Activated naive CD4-positive, alpha-beta T cell treated with anti-CD3 and anti-CD28 coated beads, Interleukin-2, amount 50 U/mL, for 24 hours (primary cell): ENCODE results near the gene MAN1B1.

Source experiments
- H3K27ac Mint-ChIP-seq: one replicate; pipeline ENCODE4 v1.8.0; 2021; ENCODE audit warnings: mild to moderate bottlenecking, mixed read lengths
- H3K27me3 Mint-ChIP-seq: one replicate; pipeline ENCODE4 v1.8.0; 2021; ENCODE audit warnings: mixed read lengths
- H3K36me3 Mint-ChIP-seq: one replicate; pipeline ENCODE4 v1.8.0; 2021; ENCODE audit warnings: mixed read lengths
- H3K4me1 Mint-ChIP-seq: one replicate; pipeline ENCODE4 v1.8.0; 2021; ENCODE audit warnings: mixed read lengths
- H3K4me3 Mint-ChIP-seq: one replicate; pipeline ENCODE4 v1.8.0; 2021; ENCODE audit warnings: mild to moderate bottlenecking, mixed read lengths
- H3K9me3 Mint-ChIP-seq: one replicate; pipeline ENCODE4 v1.8.0; 2021; ENCODE audit warnings: mixed read lengths

MAN1B1 gene

DNA sequence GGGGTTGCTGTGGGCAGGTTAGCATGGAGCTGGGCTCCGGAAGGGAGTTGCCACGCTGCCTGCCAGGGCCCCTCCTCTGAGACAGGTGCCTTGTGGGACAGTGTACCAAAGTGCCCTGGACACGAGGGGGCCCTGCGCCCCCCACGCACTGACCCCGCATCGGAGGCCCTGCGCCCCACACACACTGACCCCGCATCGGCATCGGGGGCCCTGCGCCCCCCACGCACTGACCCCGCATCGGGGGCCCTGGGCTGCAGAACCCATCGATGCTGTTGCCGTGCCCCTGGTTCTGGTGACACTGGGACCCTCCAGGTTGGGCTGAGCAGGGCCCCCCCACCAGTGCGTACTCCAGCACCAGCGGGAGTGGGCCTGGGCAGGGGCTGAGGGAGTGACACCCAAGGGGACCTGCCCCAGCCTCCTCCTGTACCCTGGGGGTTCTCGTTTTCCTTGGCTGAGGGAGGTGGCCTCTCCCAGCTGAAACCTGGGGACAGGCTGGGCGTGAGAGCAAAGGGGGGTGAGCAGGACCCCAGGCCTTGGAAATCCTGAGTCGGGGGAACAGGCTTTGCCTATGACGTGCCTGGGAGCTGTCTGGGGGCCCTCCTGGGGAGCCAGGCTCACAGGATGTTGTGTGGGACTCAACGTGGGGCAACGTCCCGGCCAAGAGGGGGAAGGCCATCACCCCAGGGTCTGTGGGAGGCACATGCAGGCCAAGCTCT, 23.3 kb upstream of the MAN1B1 start:
- Mint-ChIP-seq H3K4me3 (no peak overlapping the region), H3K4me1 (peaks cover 8% of the 10 kb centered on the region), H3K9me3 (no peaks in the 10 kb centered on the region), H3K27ac (no peak overlapping the region), H3K36me3 (no peaks in the 10 kb centered on the region), H3K27me3 (peaks cover 2% of the 10 kb centered on the region)

DNA sequence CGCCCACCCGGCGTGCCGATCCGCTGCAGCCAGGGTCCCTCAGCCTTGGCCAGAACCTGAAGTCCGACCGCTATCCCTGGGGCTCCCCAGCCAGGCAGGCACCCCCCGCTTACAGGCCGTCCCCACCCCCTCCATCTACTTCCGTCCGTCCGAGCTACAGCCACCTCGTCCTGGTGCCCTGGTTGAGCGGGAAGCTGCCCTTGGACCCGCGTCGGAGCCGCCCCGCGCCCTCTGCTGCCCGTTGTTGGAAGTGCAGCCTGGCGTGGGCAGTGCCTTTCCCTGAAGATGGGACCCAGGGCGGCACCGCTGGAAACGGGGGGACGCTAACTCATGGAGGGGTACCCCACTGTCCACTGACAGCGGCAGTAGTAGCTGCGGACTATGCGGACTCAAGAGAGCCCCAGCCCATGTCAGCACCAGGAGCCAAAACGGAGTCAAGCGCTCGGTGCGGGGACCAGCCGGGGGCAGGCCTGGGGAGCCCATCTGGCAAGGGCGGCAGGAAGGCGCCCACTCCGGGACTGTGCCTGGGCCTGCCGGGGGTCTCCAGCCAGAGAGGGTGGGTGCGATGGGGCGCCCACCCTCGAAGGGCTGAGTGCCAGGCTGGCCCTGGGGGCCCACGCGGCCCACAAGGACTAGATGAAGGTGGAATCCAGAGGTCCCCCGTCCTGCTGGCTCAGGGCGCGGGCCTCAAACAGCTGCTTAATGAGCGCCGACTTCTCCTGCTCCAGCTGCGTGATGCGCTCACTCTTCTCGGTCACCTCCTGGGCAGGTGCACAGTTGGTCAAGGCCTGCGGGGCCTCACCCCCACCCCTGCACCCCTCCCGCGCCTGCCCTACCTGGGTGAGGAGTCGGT, 22.5 kb upstream of the MAN1B1 start:
- no peak overlapping the region for H3K4me3 Mint-ChIP-seq
- peaks cover 2% of the 10 kb centered on the region for H3K27me3 Mint-ChIP-seq
- H3K4me1 Mint-ChIP-seq: peaks cover 8% of the 10 kb centered on the region
- no peak overlapping the region for H3K27ac Mint-ChIP-seq
- no peaks in the 10 kb centered on the region for H3K36me3 Mint-ChIP-seq
- no peaks in the 10 kb centered on the region for H3K9me3 Mint-ChIP-seq

DNA sequence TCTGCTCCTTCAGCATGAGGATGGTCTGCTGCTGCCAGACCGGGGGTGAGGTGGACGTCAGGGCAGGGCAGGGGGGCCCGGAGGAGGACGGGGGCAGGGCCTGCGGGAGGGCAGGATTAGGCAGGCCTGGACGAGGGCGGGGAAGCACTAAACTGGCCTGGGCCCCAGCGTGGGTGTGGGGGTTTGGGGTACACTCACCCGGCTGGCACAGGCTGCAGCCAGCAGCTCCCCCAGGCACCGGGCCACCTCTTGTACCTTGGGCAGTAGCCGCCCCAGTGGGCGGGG, 22.0 kb upstream of the MAN1B1 start:
- H3K27me3 Mint-ChIP-seq: peaks cover 2% of the 10 kb centered on the region
- H3K4me1 Mint-ChIP-seq: peaks cover 8% of the 10 kb centered on the region
- no peak overlapping the region for H3K27ac Mint-ChIP-seq
- no peak overlapping the region for H3K4me3 Mint-ChIP-seq
- H3K9me3 Mint-ChIP-seq: no peaks in the 10 kb centered on the region
- H3K36me3 Mint-ChIP-seq: no peaks in the 10 kb centered on the region

DNA sequence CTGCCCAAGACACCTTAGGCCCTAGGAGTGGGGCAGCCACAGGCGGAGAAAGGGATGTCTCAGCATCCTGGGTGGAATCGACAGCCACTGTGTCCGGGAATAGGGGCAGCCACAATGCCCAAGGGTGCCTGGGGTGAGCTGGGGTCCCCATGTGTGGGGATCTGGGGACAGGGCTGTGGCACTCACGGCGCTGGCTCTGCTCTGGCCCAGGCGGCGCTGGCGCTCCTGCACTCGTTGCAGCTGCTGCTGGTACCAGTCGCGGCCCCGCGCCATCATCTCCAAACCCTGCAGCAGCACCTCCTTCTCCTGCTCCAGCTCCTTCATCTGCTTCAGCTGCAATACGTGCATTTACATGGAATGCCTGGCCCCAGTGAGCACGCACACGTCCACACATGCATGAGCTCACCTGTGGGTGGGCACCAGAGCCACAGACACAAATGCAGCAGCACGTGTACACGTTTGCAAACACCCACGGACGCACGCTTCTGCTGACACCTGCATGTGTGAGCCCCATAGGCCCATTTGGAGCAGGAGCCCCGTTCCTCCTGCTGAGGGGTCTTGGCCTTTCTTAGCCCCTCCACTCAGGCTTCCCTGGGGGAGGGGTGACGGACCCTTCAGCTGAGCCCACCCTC, 21.3 kb upstream of the MAN1B1 start:
- Mint-ChIP-seq H3K9me3 (no peaks in the 10 kb centered on the region), H3K27ac (no peak overlapping the region), H3K4me3 (no peak overlapping the region), H3K36me3 (no peaks in the 10 kb centered on the region), H3K4me1 (peaks cover 8% of the 10 kb centered on the region), H3K27me3 (peaks cover 2% of the 10 kb centered on the region)

DNA sequence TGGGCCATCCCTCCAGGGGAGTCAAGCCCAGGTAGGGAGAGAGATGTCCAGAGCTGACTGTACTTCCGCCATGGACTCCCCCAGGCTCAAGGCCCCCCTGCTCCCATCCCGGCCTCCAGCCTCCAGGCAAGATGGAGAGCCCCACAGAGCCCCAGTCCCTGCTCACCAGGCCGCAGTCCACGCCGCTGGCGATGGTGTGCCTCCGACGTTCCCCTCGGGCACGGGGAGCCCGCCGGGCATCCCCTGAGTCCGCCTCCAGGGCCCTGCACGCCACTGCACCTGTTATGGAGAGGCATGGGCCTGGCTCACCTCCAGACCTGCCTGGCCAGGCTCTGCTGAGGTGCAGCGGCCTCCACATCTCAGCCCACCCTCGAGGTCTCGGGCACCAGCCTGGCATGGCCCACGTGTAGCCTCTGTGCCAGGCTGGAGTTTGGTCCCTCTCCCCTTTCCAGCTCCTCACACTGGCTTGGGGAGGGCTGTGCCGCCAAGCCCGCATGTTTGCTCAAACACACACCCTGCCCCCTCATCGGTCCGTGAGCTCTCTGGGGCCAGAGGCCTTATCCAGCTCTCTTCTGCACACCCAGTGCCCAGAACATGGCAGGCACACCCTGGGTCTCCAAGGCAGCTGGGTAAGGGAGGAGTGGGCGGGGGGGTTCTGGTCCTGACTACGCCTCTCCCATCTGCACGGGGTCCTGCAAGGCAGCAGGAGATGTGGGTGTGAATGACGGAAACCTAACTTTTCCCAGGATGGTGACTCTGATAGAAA, 20.5 kb upstream of the MAN1B1 start:
- H3K27me3 Mint-ChIP-seq: peaks cover 2% of the 10 kb centered on the region
- H3K9me3 Mint-ChIP-seq: no peaks in the 10 kb centered on the region
- H3K4me3 Mint-ChIP-seq: no peak overlapping the region
- H3K4me1 Mint-ChIP-seq: peaks cover 14% of the 10 kb centered on the region
- H3K27ac Mint-ChIP-seq: no peak overlapping the region
- H3K36me3 Mint-ChIP-seq: no peaks in the 10 kb centered on the region

DNA sequence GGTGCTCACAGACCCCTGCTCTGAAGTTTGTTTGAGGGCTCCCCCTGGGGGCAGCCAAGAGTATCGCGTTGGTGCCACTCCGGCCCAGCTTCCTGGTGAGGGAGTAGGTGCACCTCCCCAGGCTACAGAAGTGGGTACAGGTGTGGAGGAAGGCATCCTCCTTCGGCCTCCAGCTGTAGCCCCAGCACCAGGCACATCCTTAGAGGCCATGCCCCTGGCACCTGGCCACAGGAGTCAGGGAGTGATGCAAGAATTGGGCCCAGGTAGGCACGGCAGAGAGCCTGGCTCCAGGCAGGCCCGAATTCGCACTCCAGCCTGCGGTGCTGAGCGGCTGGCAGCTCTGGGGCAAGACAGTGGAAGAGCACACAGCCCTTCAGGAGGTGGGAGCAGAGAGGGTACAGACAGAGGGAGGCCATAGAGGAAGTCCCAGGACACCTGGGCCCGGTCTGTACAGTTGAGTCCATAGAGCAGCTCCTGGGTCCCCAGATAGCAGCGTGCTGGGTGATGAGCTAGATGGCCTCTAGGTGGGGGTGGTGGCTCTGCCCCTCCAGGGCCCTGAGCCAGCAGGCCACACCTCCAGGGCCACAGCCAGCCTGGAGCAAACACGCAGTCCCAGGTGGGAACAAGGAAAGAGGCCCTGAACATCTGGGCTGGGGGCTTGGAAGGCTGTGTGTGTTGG, 18.8 kb upstream of the MAN1B1 start:
- no peaks in the 10 kb centered on the region for H3K9me3 Mint-ChIP-seq
- no peaks in the 10 kb centered on the region for H3K36me3 Mint-ChIP-seq
- H3K4me1 Mint-ChIP-seq: peaks cover 15% of the 10 kb centered on the region
- H3K27ac Mint-ChIP-seq: peak overlapping the region; percentile 74
- peak overlapping the region; percentile 68 for H3K4me3 Mint-ChIP-seq
- H3K27me3 Mint-ChIP-seq: peaks cover 2% of the 10 kb centered on the region

DNA sequence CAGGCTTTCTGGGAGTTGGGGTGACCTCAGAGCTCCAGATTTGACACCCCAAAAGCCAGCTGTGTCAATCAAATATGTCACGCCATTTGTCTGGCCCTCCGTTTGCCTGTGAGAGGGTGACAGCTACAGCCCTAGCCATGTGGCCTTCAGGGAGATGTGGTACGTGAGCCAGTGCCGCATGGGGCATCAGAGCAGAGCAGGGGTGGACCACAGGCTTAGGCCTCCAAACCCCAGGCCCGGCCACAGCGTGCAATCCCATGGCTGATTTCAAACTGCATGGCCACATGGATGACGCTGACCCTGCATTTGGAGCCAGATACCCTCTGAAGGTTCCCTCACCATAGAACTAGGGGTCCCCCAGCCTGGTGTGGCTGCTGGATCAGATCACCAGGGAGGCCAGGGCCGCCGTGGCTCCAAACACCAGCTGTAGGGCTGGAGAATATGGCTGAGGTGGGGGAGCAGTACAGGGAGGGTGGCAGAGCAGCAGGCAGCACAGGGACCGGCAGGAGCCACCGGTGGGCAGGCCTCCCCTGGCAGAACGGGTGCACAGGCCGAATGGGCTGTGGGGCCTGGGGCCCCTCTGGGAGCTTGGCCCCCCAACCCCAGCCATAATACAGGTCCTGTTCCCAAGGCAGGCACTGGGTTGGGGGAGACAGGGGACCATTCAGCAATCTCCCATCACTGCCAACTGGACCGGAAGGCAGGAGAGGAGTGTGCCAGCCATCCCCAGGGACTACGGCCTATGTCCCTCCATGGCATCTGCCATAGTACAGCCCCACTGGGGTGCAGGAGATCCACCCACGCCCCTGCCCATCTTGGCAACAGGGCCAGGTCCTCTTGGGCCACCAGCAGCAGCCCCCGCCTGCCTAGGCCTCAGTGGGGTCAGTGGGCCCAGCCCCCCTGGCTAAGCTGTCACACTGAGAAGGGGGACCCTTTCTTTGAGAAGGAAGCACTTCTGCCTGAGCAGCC, 18.0 kb upstream of the MAN1B1 start:
- Mint-ChIP-seq H3K27ac (no peak overlapping the region), H3K4me3 (peak overlapping the region; percentile 47), H3K9me3 (no peaks in the 10 kb centered on the region), H3K4me1 (peaks cover 15% of the 10 kb centered on the region), H3K36me3 (no peaks in the 10 kb centered on the region), H3K27me3 (peaks cover 2% of the 10 kb centered on the region)

DNA sequence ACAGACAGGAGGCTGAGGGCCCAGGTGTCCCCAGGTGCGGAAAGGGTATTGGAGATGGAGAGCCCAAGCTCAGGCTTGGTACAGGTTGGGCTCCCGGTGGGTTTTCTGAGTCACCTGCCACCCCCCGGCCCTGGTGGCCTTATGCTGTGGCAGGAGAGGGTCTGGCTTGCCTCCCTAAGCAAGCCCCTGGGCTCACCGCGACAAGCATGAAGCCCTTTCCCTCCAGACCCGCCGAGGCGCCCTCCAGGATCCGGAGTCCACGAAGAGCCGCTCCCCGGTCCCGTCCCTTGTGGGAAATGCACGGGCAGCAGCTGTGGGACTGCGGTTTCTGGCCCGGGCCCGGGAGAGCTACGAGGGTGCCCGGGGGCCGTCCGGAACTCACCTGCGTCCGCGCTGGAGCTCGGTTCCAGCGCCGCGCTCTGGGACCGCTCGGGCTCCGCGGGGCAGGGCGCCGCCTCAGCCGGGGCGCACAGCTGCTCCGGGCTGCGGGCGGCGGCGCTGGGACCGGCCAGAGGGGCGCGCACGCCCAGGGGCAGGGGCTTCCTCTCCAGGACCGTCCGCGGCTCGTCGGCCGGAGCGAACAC, 17.2 kb upstream of the MAN1B1 start:
- Mint-ChIP-seq H3K36me3 (no peaks in the 10 kb centered on the region), H3K4me1 (peaks cover 11% of the 10 kb centered on the region), H3K9me3 (no peaks in the 10 kb centered on the region), H3K4me3 (peak overlapping the region; percentile 47), H3K27ac (no peak overlapping the region), H3K27me3 (peaks cover 2% of the 10 kb centered on the region)

DNA sequence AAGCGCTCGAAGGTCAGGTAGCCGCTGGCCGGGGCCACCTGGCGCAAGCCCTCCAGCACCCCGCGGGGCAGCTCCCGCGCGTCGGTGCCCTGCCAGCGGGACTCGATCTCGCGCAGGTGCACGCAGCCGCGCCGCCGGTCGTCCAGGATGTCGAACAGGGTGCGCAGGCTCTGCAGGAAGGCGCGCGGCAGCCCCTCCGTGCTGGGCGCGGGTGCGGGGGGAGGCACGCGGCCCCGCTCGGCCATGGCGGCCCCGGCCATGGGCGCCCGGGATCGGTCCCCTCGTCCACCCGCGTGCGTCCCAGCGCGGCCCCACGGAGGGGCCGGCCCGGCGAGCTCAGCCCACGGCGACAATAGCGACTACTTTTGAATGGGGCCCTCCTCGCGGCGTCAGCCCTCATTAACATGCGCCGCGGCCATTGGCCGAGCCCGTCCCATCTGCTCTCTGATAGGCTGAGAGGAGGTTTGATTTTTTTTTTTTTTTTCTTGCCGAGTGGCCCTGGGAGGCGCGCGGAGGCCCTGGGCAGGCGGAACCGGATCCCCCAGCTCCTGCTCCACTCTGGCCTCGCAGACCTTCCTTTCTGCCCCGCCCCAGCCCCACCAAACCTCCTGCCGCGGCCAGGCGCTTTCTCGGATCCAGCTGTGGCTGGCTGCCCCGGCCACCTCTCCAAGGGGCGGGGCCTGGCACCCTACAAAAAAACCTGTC, 16.4 kb upstream of the MAN1B1 start, which contains the start of gene SAPCD2:
Gene SAPCD2, minus strand, starts transcription at position 357 of the 705 bp plus-strand sequence. Its CDS starts 97 bp downstream, at position 260.
- no peaks in the 10 kb centered on the region for H3K36me3 Mint-ChIP-seq
- H3K4me1 Mint-ChIP-seq: peaks cover 11% of the 10 kb centered on the region
- H3K9me3 Mint-ChIP-seq: no peaks in the 10 kb centered on the region
- peak within 1 kb of the TSS; percentile 82 for H3K4me3 Mint-ChIP-seq
- H3K27ac Mint-ChIP-seq: peak within 1 kb of the TSS; percentile 23
- H3K27me3 Mint-ChIP-seq: peaks cover 2% of the 10 kb centered on the region

DNA sequence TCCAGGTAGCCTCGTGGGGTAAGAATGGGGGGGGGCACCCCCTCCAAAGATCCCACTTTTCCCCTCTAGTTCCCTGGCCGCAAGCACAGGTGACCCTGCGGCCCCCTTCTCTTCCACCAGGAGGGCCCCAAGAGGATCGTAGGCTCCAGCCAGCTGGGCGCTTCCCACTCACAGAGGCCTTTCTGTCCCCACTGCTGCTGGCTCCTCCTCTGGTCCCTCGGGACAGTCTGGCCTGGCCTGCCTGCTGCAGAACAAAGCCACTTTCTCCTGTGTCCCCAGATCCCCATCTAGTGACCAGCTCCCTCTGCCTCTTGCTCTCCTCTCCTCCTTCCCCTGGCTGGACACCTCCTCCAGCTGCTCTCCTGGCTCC, 15.9 kb upstream of the MAN1B1 start:
- peak overlapping the region; percentile 23 for H3K27ac Mint-ChIP-seq
- H3K27me3 Mint-ChIP-seq: peaks cover 2% of the 10 kb centered on the region
- H3K36me3 Mint-ChIP-seq: no peaks in the 10 kb centered on the region
- H3K9me3 Mint-ChIP-seq: no peaks in the 10 kb centered on the region
- H3K4me1 Mint-ChIP-seq: peaks cover 11% of the 10 kb centered on the region
- H3K4me3 Mint-ChIP-seq: peak overlapping the region; percentile 82

DNA sequence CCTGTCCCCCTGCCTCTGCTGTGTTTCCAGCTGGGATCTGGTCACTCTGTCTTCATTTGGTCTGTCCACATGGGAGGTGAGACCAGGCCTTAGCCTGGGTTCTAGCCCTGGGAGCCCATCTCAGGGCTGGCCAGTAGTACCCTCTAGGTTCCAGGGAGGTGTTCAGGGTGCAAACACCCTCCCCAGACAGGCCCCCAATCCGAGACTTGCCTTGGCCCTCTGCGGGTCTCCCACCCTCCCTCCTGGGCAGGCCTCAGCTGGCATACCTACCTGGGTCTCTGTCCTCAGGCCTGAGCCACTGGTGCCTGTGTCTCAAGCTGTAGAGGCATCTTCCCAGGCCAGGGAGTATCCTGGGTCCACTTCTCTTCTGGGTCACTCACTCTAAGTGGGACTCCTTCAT, 15.5 kb upstream of the MAN1B1 start:
- Mint-ChIP-seq H3K27me3 (peaks cover 2% of the 10 kb centered on the region), H3K27ac (peak overlapping the region; percentile 72), H3K9me3 (no peaks in the 10 kb centered on the region), H3K36me3 (no peaks in the 10 kb centered on the region), H3K4me1 (peaks cover 11% of the 10 kb centered on the region), H3K4me3 (peak overlapping the region; percentile 82)

DNA sequence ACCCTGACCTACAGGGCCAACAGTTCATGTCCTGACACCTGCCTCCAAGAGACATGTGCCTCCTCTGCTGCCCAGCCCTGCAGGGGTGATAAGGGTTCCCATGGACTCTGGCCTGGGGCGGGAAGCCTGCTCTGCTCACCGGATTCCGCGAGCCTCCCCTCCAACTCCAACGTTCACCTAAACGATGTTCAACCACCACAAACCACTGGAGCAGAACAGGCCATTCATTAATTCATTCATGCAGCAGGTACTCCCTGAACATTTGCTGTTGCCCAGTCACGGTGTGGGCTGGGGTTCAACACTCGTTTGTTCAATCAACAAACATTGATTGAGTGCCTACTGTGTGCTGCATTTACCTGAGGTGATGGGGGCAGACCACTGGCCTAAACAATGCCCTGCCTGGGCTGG, 12.8 kb upstream of the MAN1B1 start:
- H3K4me1 Mint-ChIP-seq: peaks cover 7% of the 10 kb centered on the region
- H3K27me3 Mint-ChIP-seq: no peaks in the 10 kb centered on the region
- H3K4me3 Mint-ChIP-seq: no peak overlapping the region
- H3K27ac Mint-ChIP-seq: no peak overlapping the region
- no peaks in the 10 kb centered on the region for H3K9me3 Mint-ChIP-seq
- H3K36me3 Mint-ChIP-seq: no peaks in the 10 kb centered on the region

DNA sequence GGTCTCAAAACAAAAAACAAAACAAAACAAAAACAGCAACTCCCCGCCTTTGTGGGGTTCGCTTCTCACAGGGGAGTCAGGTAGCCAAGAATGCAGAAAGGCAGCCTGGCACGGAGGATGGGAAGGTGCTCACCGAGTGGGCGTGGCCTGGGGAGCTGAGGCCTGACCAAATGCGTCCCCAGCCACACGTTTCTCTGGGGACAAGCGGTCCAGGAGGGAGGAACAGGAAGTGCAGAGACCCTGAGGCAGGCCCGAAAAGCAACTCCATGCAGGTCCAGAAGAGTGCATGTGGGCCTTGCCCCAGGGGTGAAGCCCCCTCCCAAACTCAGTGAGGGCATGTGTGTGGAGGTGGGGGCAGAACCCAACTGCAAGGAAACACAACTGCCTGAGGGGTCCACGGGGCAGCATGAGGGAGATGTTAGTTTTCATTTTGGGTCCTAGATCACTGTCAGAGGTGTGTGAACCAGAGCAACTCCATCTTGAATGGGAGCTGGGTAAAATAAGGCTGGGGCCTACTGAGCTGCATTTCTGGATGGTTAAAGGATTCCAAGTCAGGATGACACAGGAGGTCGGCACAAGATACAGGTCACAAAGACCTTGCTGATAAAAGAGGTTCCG, 12.0 kb upstream of the MAN1B1 start:
- Mint-ChIP-seq H3K4me1 (peaks cover 8% of the 10 kb centered on the region), H3K36me3 (no peaks in the 10 kb centered on the region), H3K4me3 (no peak overlapping the region), H3K27me3 (no peaks in the 10 kb centered on the region), H3K9me3 (no peaks in the 10 kb centered on the region), H3K27ac (no peak overlapping the region)
